ENCODE measurements around the gene SPRED2. TPM values are rescaled to one million over a fixed set of nuclear protein-coding genes. Genes with fewer than 3 reads are reported as not detected.
A peak's percentile ranks its signal among the peaks of the same experiment; 100 is the strongest.

Gene SPRED2
- total and polyA plus RNA-seq, 8 donors: 6.4 to 23.3 (median 11.5) TPM

- intact Hi-C loops (cut with DNase I; ENCODE audit: low total_unique reads): no loop called here
- 87 to 93% (median 88%) methylated on average over 5 of the region's 5 CpGs for WGBS, 5 donors
These were observed 11.2 kb upstream of the SPRED2 start for GRCh38 chr2:65443509-65444186.

GRCh38 chr2:65442420-65443020 is 10.1 kb upstream of the SPRED2 start:
- no peak for DNase-seq
- no peaks in the 10 kb centered on the region for H3K27me3 ChIP-seq
- no peaks in the 10 kb centered on the region for H3K9me3 ChIP-seq
- 90 to 96% (median 95%) methylated on average over 5 of the region's 5 CpGs for WGBS, 5 donors
- intact Hi-C loops (cut with DNase I; ENCODE audit: low total_unique reads): no loop called here
- no peak for TF ChIP-seq POLR2AphosphoS5 (IDR thresholded peaks at IDR 0.05)
- no peak for TF ChIP-seq CTCF (IDR thresholded peaks at IDR 0.05)
- no peak for TF ChIP-seq POLR2A (IDR thresholded peaks at IDR 0.05)
- TF ChIP-seq EP300 (IDR thresholded peaks at IDR 0.05): no peak
- no peak overlapping the region for H3K27ac ChIP-seq
- H3K4me3 ChIP-seq: no peak overlapping the region
- no peaks in the 10 kb centered on the region for H3K4me1 ChIP-seq
- H3K36me3 ChIP-seq: no peaks in the 10 kb centered on the region

More at GRCh38 chr2:65443509-65444186, 11.2 kb upstream of the SPRED2 start:
- H3K36me3 ChIP-seq: no peaks in the 10 kb centered on the region
- TF ChIP-seq CTCF (IDR thresholded peaks at IDR 0.05): no peak
- no peak for TF ChIP-seq POLR2A (IDR thresholded peaks at IDR 0.05)
- TF ChIP-seq EP300 (IDR thresholded peaks at IDR 0.05): no peak
- TF ChIP-seq POLR2AphosphoS5 (IDR thresholded peaks at IDR 0.05): no peak
- H3K4me3 ChIP-seq: no peak overlapping the region
- H3K4me1 ChIP-seq: no peaks in the 10 kb centered on the region
- H3K27me3 ChIP-seq: no peaks in the 10 kb centered on the region
- no peaks in the 10 kb centered on the region for H3K9me3 ChIP-seq
- no peak for DNase-seq
- H3K27ac ChIP-seq: no peak overlapping the region

GRCh38 chr2:65438137-65438899 is 5.9 kb upstream of the SPRED2 start:
- Histone ChIP-seq H3K27ac (peak overlapping the region in 1 of 5 donors; percentile 97), H3K4me1 (peaks cover 4 to 23% (median 15%) of the 10 kb centered on the region in 4 donors), H3K36me3 (no peaks in the 10 kb centered on the region), H3K4me3 (no peak overlapping the region), H3K9me3 (no peaks in the 10 kb centered on the region), H3K27me3 (no peaks in the 10 kb centered on the region)
- DNase-seq: no peak
- WGBS, 5 donors: 96 to 100% (median 100%) methylated on average over 1 to 2 of the region's 2 CpGs
- TF ChIP-seq POLR2A (IDR thresholded peaks at IDR 0.05) (no peak), POLR2AphosphoS5 (IDR thresholded peaks at IDR 0.05) (no peak), EP300 (IDR thresholded peaks at IDR 0.05) (no peak), CTCF (IDR thresholded peaks at IDR 0.05) (no peak)
- intact Hi-C loops (cut with DNase I; ENCODE audit: low total_unique reads): loop anchor here (10.0 kb wide), 1 partner anchor 174 kb away; no protein-coding TSS in a partner anchor

- TF ChIP-seq CTCF (IDR thresholded peaks at IDR 0.05) (no peak), POLR2AphosphoS5 (IDR thresholded peaks at IDR 0.05) (no peak), EP300 (IDR thresholded peaks at IDR 0.05) (no peak), POLR2A (IDR thresholded peaks at IDR 0.05) (no peak)
- peak overlapping the region in 4 of 5 donors; percentile 92 to 97 (median 94) for H3K27ac ChIP-seq
- no peaks in the 10 kb centered on the region for H3K9me3 ChIP-seq
- no peak for DNase-seq
- 85 to 93% (median 92%) methylated on average over 9 of the region's 9 CpGs for WGBS, 5 donors
- peaks cover 4 to 27% (median 21%) of the 10 kb centered on the region in 4 donors for H3K4me1 ChIP-seq
- intact Hi-C loops (cut with DNase I; ENCODE audit: low total_unique reads): loop anchor here (10.0 kb wide), 1 partner anchor 173 kb away; no protein-coding TSS in a partner anchor
- H3K27me3 ChIP-seq: no peaks in the 10 kb centered on the region
- H3K36me3 ChIP-seq: no peaks in the 10 kb centered on the region
- no peak overlapping the region for H3K4me3 ChIP-seq
These were observed 5.2 kb upstream of the SPRED2 start for GRCh38 chr2:65437392-65438135.

All from stomach (tissue), 9 donors.